ENCODE measurements around the gene NETO1. TPM values are rescaled to one million over a fixed set of nuclear protein-coding genes. Genes with fewer than 3 reads are reported as not detected.

NETO1 gene
- polyA plus RNA-seq, 1 experiment, result 2.7 TPM

GRCh38 chr18:72820571-72820970 lies 47.2 kb downstream of the NETO1 start:
- TF ChIP-seq CTCF (IDR thresholded peaks at IDR 0.05; ENCODE audit: insufficient read depth, low read depth, low read length), result no peak
- ChIA-PET CTCF (no interaction called here), POLR2A (no interaction called here)
- no peaks in the 10 kb centered on the region for H3K36me3 ChIP-seq (ENCODE audit: control insufficient read depth, insufficient read depth, low read length)
- no peak overlapping the region for H3K4me3 ChIP-seq (ENCODE audit: low read depth, low read length)
- H3K27me3 ChIP-seq (ENCODE audit: control insufficient read depth, insufficient read depth, low read length), result no peaks in the 10 kb centered on the region
- no peak for DNase-seq (ENCODE audit: low read depth)

GRCh38 chr18:72819050-72819449 lies 48.7 kb downstream of the NETO1 start:
- CTCF ChIA-PET, result no interaction called here
- POLR2A ChIA-PET, result no interaction called here
- Histone ChIP-seq H3K36me3 (ENCODE audit: control insufficient read depth, insufficient read depth, low read length) (no peaks in the 10 kb centered on the region), H3K4me3 (ENCODE audit: low read depth, low read length) (no peak overlapping the region), H3K27me3 (ENCODE audit: control insufficient read depth, insufficient read depth, low read length) (no peaks in the 10 kb centered on the region)
- no peak for DNase-seq (ENCODE audit: low read depth)
- TF ChIP-seq CTCF (IDR thresholded peaks at IDR 0.05; ENCODE audit: insufficient read depth, low read depth, low read length), result no peak

- ChIA-PET POLR2A (no interaction called here), CTCF (interaction anchor here (1.1 kb wide), 1 partner anchor 23 kb away, joined by 3 read pairs; no protein-coding TSS in a partner anchor)
- no peak for TF ChIP-seq CTCF (IDR thresholded peaks at IDR 0.05; ENCODE audit: insufficient read depth, low read depth, low read length)
- DNase-seq (ENCODE audit: low read depth), result no peak
- no peak overlapping the region for H3K4me3 ChIP-seq (ENCODE audit: low read depth, low read length)
- H3K27me3 ChIP-seq (ENCODE audit: control insufficient read depth, insufficient read depth, low read length), result no peaks in the 10 kb centered on the region
- no peaks in the 10 kb centered on the region for H3K36me3 ChIP-seq (ENCODE audit: control insufficient read depth, insufficient read depth, low read length)
These were observed 56.7 kb downstream of the NETO1 start for GRCh38 chr18:72811047-72811446.

GRCh38 chr18:72808680-72809079 lies 59.1 kb downstream of the NETO1 start:
- CTCF ChIA-PET, result no interaction called here
- Histone ChIP-seq H3K4me3 (ENCODE audit: low read depth, low read length) (no peak overlapping the region), H3K36me3 (ENCODE audit: control insufficient read depth, insufficient read depth, low read length) (no peaks in the 10 kb centered on the region), H3K27me3 (ENCODE audit: control insufficient read depth, insufficient read depth, low read length) (no peaks in the 10 kb centered on the region)
- TF ChIP-seq CTCF (IDR thresholded peaks at IDR 0.05; ENCODE audit: insufficient read depth, low read depth, low read length), result no peak
- POLR2A ChIA-PET, result no interaction called here
- no peak for DNase-seq (ENCODE audit: low read depth)

- ChIA-PET POLR2A (no interaction called here), CTCF (no interaction called here)
- no peak for DNase-seq (ENCODE audit: low read depth)
- no peak for TF ChIP-seq CTCF (IDR thresholded peaks at IDR 0.05; ENCODE audit: insufficient read depth, low read depth, low read length)
- Histone ChIP-seq H3K36me3 (ENCODE audit: control insufficient read depth, insufficient read depth, low read length) (no peaks in the 10 kb centered on the region), H3K4me3 (ENCODE audit: low read depth, low read length) (no peak overlapping the region), H3K27me3 (ENCODE audit: control insufficient read depth, insufficient read depth, low read length) (no peaks in the 10 kb centered on the region)
These were observed 68.7 kb downstream of the NETO1 start for GRCh38 chr18:72799106-72799505.

All from BJ (cell line).